Stomach (tissue), 9 donors: ENCODE results near the gene AK9. TPM values are rescaled to one million over a fixed set of nuclear protein-coding genes. Genes with fewer than 3 reads are reported as not detected.

Source experiments
- DNase-seq, 2 donors: peaks; one replicate each; pipeline versions ENCODE4 v3.0.0 to v3.0.0-alpha.2; 2013 to 2019
- H3K27ac ChIP-seq, 5 donors: fragments of 200-600 bp in 4 of 5; sonication (generic) in 4 of 5; one replicate each; pipeline ENCODE4 v1.5.1; 2013 to 2019; ENCODE audit warnings: mild to moderate bottlenecking in 1 of 5, moderate library complexity in 1 of 5
- H3K27me3 ChIP-seq, 3 donors: fragments of 200-600 bp; sonication (generic); one replicate each; pipeline ENCODE4 v1.5.1; 2017 to 2019; ENCODE audit warnings: mixed run types in 1 of 3
- H3K36me3 ChIP-seq, 4 donors: fragments of 200-600 bp; sonication (generic); 1 replicate in 3 of 4; 2 replicates in 1 of 4; pipeline ENCODE4 v1.5.1; 2016 to 2019
- H3K4me1 ChIP-seq, 4 donors: fragments of 200-600 bp; sonication (generic); one replicate each; pipeline ENCODE4 v1.5.1; 2016 to 2019
- H3K4me3 ChIP-seq, 4 donors: fragments of 200-600 bp; sonication (generic) in 3 of 4; one replicate each; pipeline ENCODE4 v1.5.1; 2016 to 2019; ENCODE audit warnings: mild to moderate bottlenecking in 1 of 4
- H3K9me3 ChIP-seq, 4 donors: fragments of 200-600 bp; sonication (generic); one replicate each; pipeline ENCODE4 v1.5.1; 2016 to 2019
- EP300 ChIP-seq: sonication (generic); formaldehyde crosslinking; IDR thresholded peaks from one replicate; pipeline ENCODE4 v1.6.1; 2017; ENCODE audit warnings: antibody characterized with exemption
- POLR2A ChIP-seq, 4 donors: fragments of 450-650 bp; IDR thresholded peaks; one replicate each; pipeline ENCODE4 v1.6.1; 2016; ENCODE audit warnings: antibody characterized with exemption in 4 of 4, control low read depth in 2 of 4, mild to moderate bottlenecking in 1 of 4, moderate library complexity in 1 of 4
- POLR2AphosphoS5 ChIP-seq, 3 donors: sonication (generic); formaldehyde crosslinking; IDR thresholded peaks; one replicate each; pipeline ENCODE4 v1.6.1; 2016; ENCODE audit warnings: antibody characterized with exemption in 3 of 3
- WGBS, 5 donors: extraction: QIAGEN DNeasy Blood & Tissue Kit in 3 of 5; methylation state at CpG; one replicate each; pipeline versions ENCODE4 v1.1.5 to v1.1.7; 2013 to 2018; 5-methylcytosine and 5-hydroxymethylcytosine counted together
- intact Hi-C: fragments of 100-400 bp; cut with DNase I; formaldehyde crosslinking; loops from one replicate; pipeline ENCODE4 v1.15.1; 2023; ENCODE audit warnings: low total_unique reads
- polyA plus RNA-seq, 3 donors: library from polyadenylated mRNA; stranded (reverse); fragments of 200-250 nt; gene quantifications; one replicate each; pipeline ENCODE4 v1.2.3, GENCODE V29; 2013
- total RNA-seq, 5 donors: library from RNA; depleted of rRNA; stranded (reverse); fragments of >200 nt; gene quantifications; one replicate each; pipeline versions ENCODE4 v1.1.0 to v1.2.3, GENCODE V29; 2014 to 2016
- TF ChIP-seq, protein P1 (sequence below), 7 experiments: fragments of 450-650 bp in 4 of 7; fragments of 200-600 bp in 3 of 7; sonication (generic) in 3 of 7; IDR thresholded peaks; one replicate each; pipeline ENCODE4 v1.5.1; 2016 to 2019; ENCODE audit warnings: antibody characterized with exemption in 7 of 7, control low read depth in 2 of 7, mild to moderate bottlenecking in 1 of 7
- donor health status: healthy with polysubstance abuse.
- donor health status: Bipolar disorder and iron deficiency.
- donor health status: healthy.

Gene AK9
- total and polyA plus RNA-seq, 8 donors, result 3.8 to 20.3 (median 9.1) TPM

DNA sequence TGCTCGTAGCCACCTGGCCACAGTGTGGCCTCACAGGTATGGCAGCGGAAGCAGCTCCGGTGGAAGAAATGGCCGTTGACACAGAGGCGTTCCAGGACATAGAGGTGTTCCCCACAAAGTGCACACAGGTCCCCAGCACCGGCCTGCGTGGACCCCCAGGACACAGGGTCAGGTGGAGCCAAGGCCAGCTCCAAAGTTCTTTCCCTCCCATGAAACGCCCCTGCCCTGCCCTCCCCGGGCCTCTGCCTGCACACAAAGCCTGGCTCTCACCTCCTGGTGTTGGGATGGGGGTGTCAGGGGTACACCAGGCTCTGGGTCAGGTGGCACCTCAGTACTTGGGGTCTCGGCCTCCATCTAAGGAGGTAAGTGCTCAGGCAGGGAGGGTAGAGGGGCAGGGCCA is 243.9 kb downstream of the AK9 start:
- WGBS, 5 donors, result 64 to 93% (median 86%) methylated on average over 2 to 10 of the region's 10 CpGs
- Histone ChIP-seq H3K9me3 (no peaks in the 10 kb centered on the region), H3K27me3 (no peaks in the 10 kb centered on the region), H3K4me1 (peaks cover 1 to 9% (median 5%) of the 10 kb centered on the region in 4 donors), H3K27ac (no peak overlapping the region), H3K4me3 (no peak overlapping the region), H3K36me3 (peaks cover 43 to 74% (median 59%) of the 10 kb centered on the region in 4 donors)
- intact Hi-C loops, result no loop called here
- TF ChIP-seq, protein P1, sequence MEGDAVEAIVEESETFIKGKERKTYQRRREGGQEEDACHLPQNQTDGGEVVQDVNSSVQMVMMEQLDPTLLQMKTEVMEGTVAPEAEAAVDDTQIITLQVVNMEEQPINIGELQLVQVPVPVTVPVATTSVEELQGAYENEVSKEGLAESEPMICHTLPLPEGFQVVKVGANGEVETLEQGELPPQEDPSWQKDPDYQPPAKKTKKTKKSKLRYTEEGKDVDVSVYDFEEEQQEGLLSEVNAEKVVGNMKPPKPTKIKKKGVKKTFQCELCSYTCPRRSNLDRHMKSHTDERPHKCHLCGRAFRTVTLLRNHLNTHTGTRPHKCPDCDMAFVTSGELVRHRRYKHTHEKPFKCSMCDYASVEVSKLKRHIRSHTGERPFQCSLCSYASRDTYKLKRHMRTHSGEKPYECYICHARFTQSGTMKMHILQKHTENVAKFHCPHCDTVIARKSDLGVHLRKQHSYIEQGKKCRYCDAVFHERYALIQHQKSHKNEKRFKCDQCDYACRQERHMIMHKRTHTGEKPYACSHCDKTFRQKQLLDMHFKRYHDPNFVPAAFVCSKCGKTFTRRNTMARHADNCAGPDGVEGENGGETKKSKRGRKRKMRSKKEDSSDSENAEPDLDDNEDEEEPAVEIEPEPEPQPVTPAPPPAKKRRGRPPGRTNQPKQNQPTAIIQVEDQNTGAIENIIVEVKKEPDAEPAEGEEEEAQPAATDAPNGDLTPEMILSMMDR (IDR thresholded peaks at IDR 0.05), result no peak
- TF ChIP-seq EP300 (no peak), POLR2A (IDR thresholded peaks at IDR 0.05) (no peak), POLR2AphosphoS5 (IDR thresholded peaks at IDR 0.05) (no peak)
- no peak for DNase-seq

DNA sequence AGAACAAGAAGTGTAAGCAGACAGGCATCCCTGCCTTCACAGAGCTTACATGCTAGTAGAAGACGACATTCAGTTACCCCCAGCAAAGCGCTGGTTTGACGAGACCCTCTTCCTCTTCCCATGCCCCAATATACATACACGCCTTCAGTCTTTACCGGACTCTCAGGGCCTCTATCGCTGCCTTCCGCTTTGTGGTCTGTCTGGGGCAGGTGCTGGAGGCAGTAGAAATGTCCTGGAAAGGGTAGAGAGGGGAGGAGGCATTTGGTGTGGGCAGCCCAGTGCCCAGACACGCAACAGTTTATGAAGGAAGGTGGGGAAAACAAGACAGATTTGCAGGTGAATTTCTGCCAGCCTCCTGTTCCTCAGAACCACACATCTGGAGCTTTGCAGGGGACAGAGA is 244.5 kb downstream of the AK9 start:
- no peak for TF ChIP-seq EP300
- TF ChIP-seq POLR2AphosphoS5 (IDR thresholded peaks at IDR 0.05), result no peak
- TF ChIP-seq, protein P1 (IDR thresholded peaks at IDR 0.05), result no peak
- no peak for TF ChIP-seq POLR2A (IDR thresholded peaks at IDR 0.05)
- Histone ChIP-seq H3K36me3 (peaks cover 37 to 71% (median 54%) of the 10 kb centered on the region in 4 donors), H3K9me3 (no peaks in the 10 kb centered on the region), H3K27me3 (no peaks in the 10 kb centered on the region), H3K4me1 (peaks cover 7 to 14% (median 11%) of the 10 kb centered on the region in 4 donors), H3K4me3 (no peak overlapping the region), H3K27ac (no peak overlapping the region)
- intact Hi-C loops, result no loop called here
- 87 to 93% (median 91%) methylated on average over 8 of the region's 8 CpGs for WGBS, 5 donors
- DNase-seq, result peak in 1 of 2 donors; percentile 19

DNA sequence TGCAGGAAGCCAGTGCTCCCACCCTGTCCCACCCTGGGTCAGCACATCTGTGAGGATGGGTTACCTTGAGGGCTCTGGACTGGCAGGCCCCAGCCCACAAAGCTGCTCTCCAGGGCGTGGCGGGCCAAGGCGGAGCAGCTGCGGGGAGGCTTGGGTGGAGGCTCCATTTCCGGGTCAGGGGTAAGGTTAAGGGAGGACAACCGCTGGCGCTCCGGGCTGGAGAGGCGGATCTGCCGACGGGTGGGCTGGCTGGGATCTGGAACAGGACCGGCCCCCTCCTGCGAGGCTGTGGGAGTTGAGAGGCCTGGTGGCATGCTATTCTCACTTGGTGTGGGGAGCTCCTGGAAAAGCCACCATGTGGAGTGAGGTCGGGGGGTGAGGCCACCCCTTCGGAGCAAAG is 244.9 kb downstream of the AK9 start:
- Histone ChIP-seq H3K27ac (no peak overlapping the region), H3K4me3 (no peak overlapping the region), H3K9me3 (no peaks in the 10 kb centered on the region), H3K36me3 (peaks cover 34 to 68% (median 51%) of the 10 kb centered on the region in 4 donors), H3K4me1 (peaks cover 9 to 19% (median 15%) of the 10 kb centered on the region in 4 donors), H3K27me3 (no peaks in the 10 kb centered on the region)
- 71 to 85% (median 81%) methylated on average over 13 to 15 of the region's 15 CpGs for WGBS, 5 donors
- intact Hi-C loops, result no loop called here
- DNase-seq, result peak in 1 of 2 donors; percentile 28
- TF ChIP-seq, protein P1 (IDR thresholded peaks at IDR 0.05), result no peak
- TF ChIP-seq POLR2A (IDR thresholded peaks at IDR 0.05) (no peak), EP300 (no peak), POLR2AphosphoS5 (IDR thresholded peaks at IDR 0.05) (no peak)

DNA sequence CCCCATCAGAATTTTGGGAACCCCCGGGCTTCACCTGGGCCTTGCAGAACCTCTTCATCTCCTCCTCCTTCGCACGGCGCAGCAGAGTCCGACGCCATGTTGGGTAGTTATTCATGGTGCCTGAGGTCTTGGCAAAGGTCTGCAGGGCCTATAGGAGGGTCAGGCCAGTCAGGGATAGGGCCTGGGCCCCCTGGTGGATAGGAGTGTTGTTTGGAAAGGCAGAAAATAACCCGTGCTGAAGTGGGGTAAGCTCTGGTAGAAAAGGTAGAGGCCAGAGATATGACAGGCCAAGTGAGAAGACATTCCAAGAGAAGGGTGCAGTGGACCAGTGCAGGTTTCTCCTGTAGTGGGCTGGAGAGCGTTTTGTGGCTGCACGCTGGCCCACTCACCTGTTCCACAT is 245.6 kb downstream of the AK9 start:
- no peak for DNase-seq
- Histone ChIP-seq H3K9me3 (no peaks in the 10 kb centered on the region), H3K4me1 (peaks cover 9 to 19% (median 16%) of the 10 kb centered on the region in 4 donors), H3K4me3 (no peak overlapping the region), H3K36me3 (peaks cover 34 to 68% (median 51%) of the 10 kb centered on the region in 4 donors), H3K27me3 (no peaks in the 10 kb centered on the region), H3K27ac (no peak overlapping the region)
- intact Hi-C loops, result no loop called here
- WGBS, 5 donors, result 87 to 92% (median 88%) methylated on average over 6 to 9 of the region's 9 CpGs
- TF ChIP-seq, protein P1 (IDR thresholded peaks at IDR 0.05), result no peak
- no peak for TF ChIP-seq POLR2A (IDR thresholded peaks at IDR 0.05)
- no peak for TF ChIP-seq EP300
- no peak for TF ChIP-seq POLR2AphosphoS5 (IDR thresholded peaks at IDR 0.05)
